Prostate gland (tissue), 2 donors: ENCODE results near the gene FAM118B. TPM values are rescaled to one million over a fixed set of nuclear protein-coding genes. Genes with fewer than 3 reads are reported as not detected.
A peak's percentile ranks its signal among the peaks of the same experiment; 100 is the strongest.

Experiments used
- DNase-seq: peaks from one replicate; pipeline ENCODE4 v3.0.0-alpha.2; 2019; ENCODE audit warnings: low spot score
- H3K27ac ChIP-seq, 2 donors: fragments of 200-600 bp; sonication (generic); 2 replicates each; pipeline ENCODE4 v1.5.1; 2017 to 2019
- H3K27me3 ChIP-seq: fragments of 200-600 bp; sonication (generic); replicated peaks from 2 replicates; pipeline ENCODE4 v1.5.1; 2019; ENCODE audit not compliant: insufficient read depth
- H3K36me3 ChIP-seq, 2 donors: fragments of 200-600 bp; sonication (generic); 1 replicate in 1 of 2; 2 replicates in 1 of 2; pipeline versions ENCODE4 v1.5.1 to v1.8.1; 2017 to 2019
- H3K4me1 ChIP-seq: fragments of 200-600 bp; sonication (generic); replicated peaks from 2 replicates; pipeline ENCODE4 v1.5.1; 2019
- H3K4me3 ChIP-seq, 2 donors: fragments of 200-600 bp; sonication (generic); 2 replicates each; pipeline ENCODE4 v1.5.1; 2017 to 2019
- H3K9me3 ChIP-seq: fragments of 200-600 bp; sonication (generic); 2 replicates; pipeline ENCODE4 v1.5.1; 2017
- POLR2A ChIP-seq: fragments of 450-650 bp; IDR thresholded peaks from one replicate; pipeline ENCODE4 v1.6.1; 2016; ENCODE audit warnings: antibody characterized with exemption, mild to moderate bottlenecking
- POLR2AphosphoS5 ChIP-seq: sonication (generic); formaldehyde crosslinking; IDR thresholded peaks from one replicate; pipeline ENCODE4 v1.6.1; 2017; ENCODE audit warnings: antibody characterized with exemption
- WGBS: methylation state at CpG from one replicate; pipeline ENCODE4 v1.1.5; 2018; 5-methylcytosine and 5-hydroxymethylcytosine counted together
- intact Hi-C: fragments of 100-400 bp; cut with DNase I; formaldehyde crosslinking; loops from one replicate; pipeline ENCODE4 v1.14.2; 2022
- total RNA-seq, 2 donors: library from RNA; depleted of rRNA; stranded (reverse); fragments of >200 nt; gene quantifications; one replicate each; pipeline ENCODE4 v1.1.0, GENCODE V29; 2016
- TF ChIP-seq, protein P1 (sequence below), 4 experiments: fragments of 200-600 bp in 2 of 4; fragments of 450-650 bp in 2 of 4; sonication (generic) in 2 of 4; IDR thresholded peaks; 1 replicate in 3 of 4; 2 replicates in 1 of 4; pipeline ENCODE4 v1.5.1; 2016 to 2019; ENCODE audit warnings: antibody characterized with exemption in 4 of 4, mild to moderate bottlenecking in 2 of 4, moderate library complexity in 2 of 4

The FAM118B gene
- total RNA-seq, 2 donors from 2014 or later, result 18.9 to 21.7 TPM

GRCh38 chr11:126186708-126187529, 24.7 kb upstream of the FAM118B start:
- no peaks in the 10 kb centered on the region for H3K9me3 ChIP-seq
- intact Hi-C loops, result no loop called here
- no peak overlapping the region for H3K27ac ChIP-seq
- H3K36me3 ChIP-seq, result no peaks in the 10 kb centered on the region
- 84% methylated on average over 21 of the region's 22 CpGs for WGBS
- no peak for TF ChIP-seq POLR2AphosphoS5
- TF ChIP-seq POLR2A, result no peak
- TF ChIP-seq, protein P1, sequence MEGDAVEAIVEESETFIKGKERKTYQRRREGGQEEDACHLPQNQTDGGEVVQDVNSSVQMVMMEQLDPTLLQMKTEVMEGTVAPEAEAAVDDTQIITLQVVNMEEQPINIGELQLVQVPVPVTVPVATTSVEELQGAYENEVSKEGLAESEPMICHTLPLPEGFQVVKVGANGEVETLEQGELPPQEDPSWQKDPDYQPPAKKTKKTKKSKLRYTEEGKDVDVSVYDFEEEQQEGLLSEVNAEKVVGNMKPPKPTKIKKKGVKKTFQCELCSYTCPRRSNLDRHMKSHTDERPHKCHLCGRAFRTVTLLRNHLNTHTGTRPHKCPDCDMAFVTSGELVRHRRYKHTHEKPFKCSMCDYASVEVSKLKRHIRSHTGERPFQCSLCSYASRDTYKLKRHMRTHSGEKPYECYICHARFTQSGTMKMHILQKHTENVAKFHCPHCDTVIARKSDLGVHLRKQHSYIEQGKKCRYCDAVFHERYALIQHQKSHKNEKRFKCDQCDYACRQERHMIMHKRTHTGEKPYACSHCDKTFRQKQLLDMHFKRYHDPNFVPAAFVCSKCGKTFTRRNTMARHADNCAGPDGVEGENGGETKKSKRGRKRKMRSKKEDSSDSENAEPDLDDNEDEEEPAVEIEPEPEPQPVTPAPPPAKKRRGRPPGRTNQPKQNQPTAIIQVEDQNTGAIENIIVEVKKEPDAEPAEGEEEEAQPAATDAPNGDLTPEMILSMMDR (IDR thresholded peaks at IDR 0.05), result peak in 1 of 4 experiments; percentile 15
- no peaks in the 10 kb centered on the region for H3K4me1 ChIP-seq
- no peak for DNase-seq
- H3K4me3 ChIP-seq, result no peak overlapping the region
- H3K27me3 ChIP-seq, result no peaks in the 10 kb centered on the region

DNA sequence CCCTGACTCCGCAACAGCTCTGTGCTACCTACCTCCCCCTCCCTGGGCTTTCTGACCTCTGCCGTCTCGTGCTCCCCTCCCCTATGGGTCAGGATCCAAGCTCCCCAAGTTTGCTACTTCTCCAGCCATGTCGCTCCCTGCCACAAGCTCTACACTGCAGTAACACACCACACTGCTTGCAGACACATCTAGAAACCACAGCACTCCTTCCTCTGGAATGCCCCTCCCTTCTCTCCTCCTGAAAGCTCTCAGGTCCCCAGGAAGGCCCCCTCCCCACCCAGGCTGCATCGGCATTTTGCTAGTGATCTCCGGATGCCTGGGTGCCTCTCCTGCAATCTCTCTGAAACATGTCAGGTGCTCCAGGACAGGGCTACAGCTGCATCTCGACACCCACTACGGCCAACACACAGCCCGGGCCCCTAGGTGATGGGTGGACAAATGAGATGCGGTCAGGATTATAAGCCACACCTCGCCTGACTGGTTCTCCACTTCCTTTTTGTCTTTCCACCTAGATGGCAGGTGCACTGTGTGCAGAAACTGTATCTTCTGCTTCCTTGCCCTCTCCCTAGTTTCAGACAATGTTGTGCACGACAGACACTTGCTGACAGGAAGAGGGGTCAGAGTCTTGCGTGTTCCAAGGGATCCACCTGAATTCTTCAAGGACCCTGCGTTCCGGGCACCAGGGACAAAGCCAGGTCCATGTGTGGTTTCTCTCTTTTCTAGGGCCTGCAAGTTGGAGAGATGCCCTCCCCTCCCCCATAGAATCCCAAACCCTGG, 23.1 kb upstream of the FAM118B start:
- 86% methylated on average over 15 of the region's 15 CpGs for WGBS
- no peaks in the 10 kb centered on the region for H3K9me3 ChIP-seq
- H3K36me3 ChIP-seq, result no peaks in the 10 kb centered on the region
- H3K27me3 ChIP-seq, result no peaks in the 10 kb centered on the region
- H3K4me3 ChIP-seq, result no peak overlapping the region
- intact Hi-C loops, result no loop called here
- TF ChIP-seq, protein P1 (IDR thresholded peaks at IDR 0.05), result no peak
- TF ChIP-seq POLR2AphosphoS5, result no peak
- no peak for TF ChIP-seq POLR2A
- no peak for DNase-seq
- H3K27ac ChIP-seq, result no peak overlapping the region
- H3K4me1 ChIP-seq, result no peaks in the 10 kb centered on the region

GRCh38 chr11:126189109-126189929, 22.3 kb upstream of the FAM118B start:
- Histone ChIP-seq H3K27ac (no peak overlapping the region), H3K4me1 (no peaks in the 10 kb centered on the region), H3K4me3 (no peak overlapping the region), H3K36me3 (no peaks in the 10 kb centered on the region), H3K9me3 (no peaks in the 10 kb centered on the region), H3K27me3 (no peaks in the 10 kb centered on the region)
- 84% methylated on average over 22 of the region's 22 CpGs for WGBS
- intact Hi-C loops, result no loop called here
- no peak for DNase-seq
- TF ChIP-seq, protein P1 (IDR thresholded peaks at IDR 0.05), result no peak
- TF ChIP-seq POLR2AphosphoS5 (no peak), POLR2A (no peak)

- intact Hi-C loops, result no loop called here
- no peaks in the 10 kb centered on the region for H3K9me3 ChIP-seq
- TF ChIP-seq, protein P1 (IDR thresholded peaks at IDR 0.05), result no peak
- TF ChIP-seq POLR2A, result no peak
- TF ChIP-seq POLR2AphosphoS5, result no peak
- H3K36me3 ChIP-seq, result no peaks in the 10 kb centered on the region
- DNase-seq, result no peak
- no peaks in the 10 kb centered on the region for H3K27me3 ChIP-seq
- no peak overlapping the region for H3K4me3 ChIP-seq
- H3K27ac ChIP-seq, result no peak overlapping the region
- WGBS, result 84% methylated on average over 14 of the region's 14 CpGs
- no peaks in the 10 kb centered on the region for H3K4me1 ChIP-seq
These were observed 20.8 kb upstream of the FAM118B start for GRCh38 chr11:126190792-126191191.
